Central memory CD8-positive, alpha-beta T cell (primary cell): Measurements from ENCODE around the gene COBLL1.
"Not testable (repeated sequence)": the region's sequence is repeated elsewhere in the genome, so short reads cannot be mapped to it uniquely, and the experiment has no call there.

Experiments used
- ATAC-seq: fragments of 150-1000 bp; cut with Tn5 transposase; replicated peaks from 2 replicates; pipeline ENCODE4 v1.10.0; 2022; ENCODE audit warnings: mild to moderate bottlenecking, moderate FRiP score, moderate number of reproducible peaks; ENCODE audit not compliant: poor library complexity, severe bottlenecking; ENCODE audit errors: extremely low read depth
- DNase-seq, 2 donors: peaks; one replicate each; pipeline ENCODE4 v3.0.0; 2021; ENCODE audit warnings: low spot score in 2 of 2
- H3K27ac Mint-ChIP-seq: one replicate; pipeline ENCODE4 v1.8.0; 2022; ENCODE audit warnings: low read depth, mild to moderate bottlenecking, moderate library complexity, mixed read lengths
- H3K27me3 Mint-ChIP-seq: one replicate; pipeline ENCODE4 v1.8.0; 2022; ENCODE audit warnings: mixed read lengths
- H3K36me3 Mint-ChIP-seq: one replicate; pipeline ENCODE4 v1.8.0; 2022; ENCODE audit warnings: mild to moderate bottlenecking, moderate library complexity, mixed read lengths; ENCODE audit not compliant: insufficient read depth
- H3K4me1 Mint-ChIP-seq: one replicate; pipeline ENCODE4 v1.8.0; 2022; ENCODE audit warnings: mixed read lengths
- H3K4me3 Mint-ChIP-seq: one replicate; pipeline ENCODE4 v1.8.0; 2022; ENCODE audit warnings: mild to moderate bottlenecking, moderate library complexity, mixed read lengths
- H3K9me3 Mint-ChIP-seq: one replicate; pipeline ENCODE4 v1.8.0; 2022; ENCODE audit warnings: mixed read lengths

Gene COBLL1

GRCh38 chr2:164871404-164871803, 29.8 kb upstream of the COBLL1 start:
- Mint-ChIP-seq H3K4me1 (no peaks in the 10 kb centered on the region), H3K36me3 (peaks cover 2% of the 10 kb centered on the region), H3K4me3 (no peak overlapping the region), H3K27me3 (no peaks in the 10 kb centered on the region), H3K9me3 (peaks cover 5% of the 10 kb centered on the region), H3K27ac (no peak overlapping the region)
- ATAC-seq (no peak), DNase-seq (no peak)

- H3K4me3 Mint-ChIP-seq: no peak overlapping the region
- no peak for DNase-seq
- no peaks in the 10 kb centered on the region for H3K36me3 Mint-ChIP-seq
- peaks cover 10% of the 10 kb centered on the region for H3K9me3 Mint-ChIP-seq
- no peaks in the 10 kb centered on the region for H3K27me3 Mint-ChIP-seq
- no peaks in the 10 kb centered on the region for H3K4me1 Mint-ChIP-seq
- ATAC-seq: no peak
- H3K27ac Mint-ChIP-seq: no peak overlapping the region
Observed at GRCh38 chr2:164869420-164869772, 27.8 kb upstream of the COBLL1 start.

GRCh38 chr2:164868563-164869419, 27.2 kb upstream of the COBLL1 start:
- H3K4me1 Mint-ChIP-seq: no peaks in the 10 kb centered on the region
- DNase-seq (no peak), ATAC-seq (no peak)
- H3K9me3 Mint-ChIP-seq: peaks cover 10% of the 10 kb centered on the region
- no peaks in the 10 kb centered on the region for H3K27me3 Mint-ChIP-seq
- H3K36me3 Mint-ChIP-seq: no peaks in the 10 kb centered on the region
- H3K27ac Mint-ChIP-seq: no peak overlapping the region
- no peak overlapping the region for H3K4me3 Mint-ChIP-seq

GRCh38 chr2:164867779-164868397, 26.3 kb upstream of the COBLL1 start:
- ATAC-seq (no peak), DNase-seq (no peak)
- Mint-ChIP-seq H3K4me1 (no peaks in the 10 kb centered on the region), H3K27ac (no peak overlapping the region), H3K36me3 (no peaks in the 10 kb centered on the region), H3K27me3 (no peaks in the 10 kb centered on the region), H3K4me3 (no peak overlapping the region), H3K9me3 (peaks cover 10% of the 10 kb centered on the region)

GRCh38 chr2:164866381-164866780, 24.8 kb upstream of the COBLL1 start:
- ATAC-seq, H3K36me3 Mint-ChIP-seq, H3K4me3 Mint-ChIP-seq, H3K4me1 Mint-ChIP-seq, H3K27me3 Mint-ChIP-seq, DNase-seq, H3K27ac Mint-ChIP-seq: not testable (repeated sequence)
- H3K9me3 Mint-ChIP-seq: peaks cover 10% of the 10 kb centered on the region

GRCh38 chr2:164860694-164861042, 19.0 kb upstream of the COBLL1 start:
- ATAC-seq (no peak), DNase-seq (no peak)
- Mint-ChIP-seq H3K27ac (no peak overlapping the region), H3K4me3 (no peak overlapping the region), H3K4me1 (no peaks in the 10 kb centered on the region), H3K9me3 (peaks cover 10% of the 10 kb centered on the region), H3K27me3 (no peaks in the 10 kb centered on the region), H3K36me3 (no peaks in the 10 kb centered on the region)

GRCh38 chr2:164859906-164860693, 18.5 kb upstream of the COBLL1 start:
- ATAC-seq, H3K27ac Mint-ChIP-seq, DNase-seq, H3K4me3 Mint-ChIP-seq, H3K4me1 Mint-ChIP-seq, H3K27me3 Mint-ChIP-seq, H3K36me3 Mint-ChIP-seq: not testable (repeated sequence)
- peaks cover 15% of the 10 kb centered on the region for H3K9me3 Mint-ChIP-seq

- peaks cover 11% of the 10 kb centered on the region for H3K9me3 Mint-ChIP-seq
- no peaks in the 10 kb centered on the region for H3K27me3 Mint-ChIP-seq
- H3K4me1 Mint-ChIP-seq: no peaks in the 10 kb centered on the region
- no peak for ATAC-seq
- H3K36me3 Mint-ChIP-seq: no peaks in the 10 kb centered on the region
- no peak overlapping the region for H3K4me3 Mint-ChIP-seq
- no peak overlapping the region for H3K27ac Mint-ChIP-seq
- no peak for DNase-seq
Observed at GRCh38 chr2:164859251-164859818, 17.7 kb upstream of the COBLL1 start.

GRCh38 chr2:164852086-164852485, 10.5 kb upstream of the COBLL1 start:
- ATAC-seq (no peak), DNase-seq (no peak)
- Mint-ChIP-seq H3K4me3 (no peak overlapping the region), H3K27me3 (no peaks in the 10 kb centered on the region), H3K9me3 (peaks cover 5% of the 10 kb centered on the region), H3K27ac (no peak overlapping the region), H3K4me1 (no peaks in the 10 kb centered on the region), H3K36me3 (no peaks in the 10 kb centered on the region)

GRCh38 chr2:164850235-164850634, 8.6 kb upstream of the COBLL1 start:
- Mint-ChIP-seq H3K9me3 (peaks cover 2% of the 10 kb centered on the region), H3K27me3 (no peaks in the 10 kb centered on the region), H3K36me3 (no peaks in the 10 kb centered on the region), H3K4me1 (no peaks in the 10 kb centered on the region), H3K4me3 (no peak overlapping the region), H3K27ac (no peak overlapping the region)
- no peak for ATAC-seq
- no peak for DNase-seq

GRCh38 chr2:164849506-164849905, 7.9 kb upstream of the COBLL1 start:
- Mint-ChIP-seq H3K4me3 (no peak overlapping the region), H3K27me3 (no peaks in the 10 kb centered on the region), H3K27ac (no peak overlapping the region), H3K9me3 (no peaks in the 10 kb centered on the region), H3K36me3 (no peaks in the 10 kb centered on the region), H3K4me1 (no peaks in the 10 kb centered on the region)
- DNase-seq: no peak
- no peak for ATAC-seq

- Mint-ChIP-seq H3K27me3 (no peaks in the 10 kb centered on the region), H3K4me1 (no peaks in the 10 kb centered on the region), H3K27ac (no peak overlapping the region), H3K36me3 (no peaks in the 10 kb centered on the region), H3K4me3 (no peak overlapping the region), H3K9me3 (no peaks in the 10 kb centered on the region)
- DNase-seq (no peak), ATAC-seq (no peak)
Observed at GRCh38 chr2:164847981-164848741, 6.5 kb upstream of the COBLL1 start.
